ENCODE results near the gene ATXN1.

GRCh38 chr6:16553531-16553930, 207.7 kb downstream of the ATXN1 start:
- TF ChIP-seq SMC3 (IDR thresholded peaks at IDR 0.05; ENCODE audit: low read depth, low read length) (no peak), EP300 (IDR thresholded peaks at IDR 0.05; ENCODE audit: borderline replicate concordance in 1 of 2, low read depth in 1 of 2, low read length in 1 of 2) (no peak), CTCF (IDR thresholded peaks at IDR 0.05) (no peak), YY1 (IDR thresholded peaks at IDR 0.05; ENCODE audit: low read depth) (no peak), TCF12 (IDR thresholded peaks at IDR 0.05) (no peak)

Measured in SK-N-SH (cell line).